ENCODE measurements around the gene NSA2. TPM values are rescaled to one million over a fixed set of nuclear protein-coding genes. Genes with fewer than 3 reads are reported as not detected.
A peak's percentile ranks its signal among the peaks of the same experiment; 100 is the strongest.

Gene NSA2
- 10 to 100 TPM; 64.4 to 98.2 (median 94.9) TPM for total RNA-seq

DNA sequence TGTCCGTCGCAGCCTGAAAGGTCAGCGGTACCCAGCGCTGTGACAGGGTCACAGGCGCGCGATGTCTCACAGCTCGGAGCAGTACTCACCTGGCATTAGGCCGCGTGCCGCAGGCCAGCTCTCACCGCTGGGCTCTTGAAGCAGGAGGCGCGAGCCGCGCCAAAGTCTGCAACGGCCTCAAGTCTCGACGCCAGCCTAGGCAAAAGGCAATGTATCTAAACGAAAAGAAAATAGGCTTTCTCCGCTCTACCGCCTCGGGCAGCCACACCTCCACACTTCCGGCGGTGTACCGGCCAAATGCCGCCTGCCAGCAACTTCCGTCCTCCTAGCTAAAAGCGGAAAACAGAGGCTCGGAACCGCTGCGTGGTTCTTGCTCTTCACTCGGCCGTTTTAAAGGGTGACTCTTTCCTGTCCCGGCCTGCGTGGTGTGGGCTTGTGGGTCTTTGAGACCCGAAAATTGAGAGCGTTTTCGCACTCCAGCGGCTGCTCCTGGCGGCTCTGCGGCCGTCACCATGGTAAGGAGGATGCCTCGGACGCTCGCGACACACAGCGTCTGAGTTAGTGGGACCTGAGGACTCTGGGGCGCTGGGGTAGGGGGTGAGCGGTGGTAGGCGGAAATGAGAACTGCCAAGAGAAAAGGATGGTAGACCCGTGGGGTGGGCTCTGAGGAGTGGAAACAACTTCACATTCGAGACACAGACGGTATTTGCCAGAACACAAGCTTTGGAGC is at the start of gene NSA2, which contains the start of gene GFM2:
Gene NSA2 (plus strand): TSS at position 401 of the 730 bp plus-strand sequence. CDS start 112 bp downstream, at position 513.
Gene GFM2 (minus strand): TSS at position 269 of the 730 bp plus-strand sequence. CDS start 3,375 bp downstream, outside the sequence.
- Histone ChIP-seq H3K4me3 (peak within 1 kb of the TSS; percentile 76 to 99 (median 97)), H3K27ac (peak within 1 kb of the TSS; percentile 82 to 90 (median 87)), H3K4me1 (peaks cover 25 to 29% of the 10 kb centered on the region in 2 donors), H3K9me3 (no peaks in the 10 kb centered on the region), H3K27me3 (no peaks in the 10 kb centered on the region), H3K36me3 (peaks cover 0 to 36% of the 10 kb centered on the region in 2 donors)
- DNase-seq (peak; percentile 86 to 87), ATAC-seq (peak; percentile 99)
- intact Hi-C loops (cut with DNase I; ENCODE audit: low total_unique reads) = loop anchor here (1.0 to 5.0 kb wide), 4 partner anchors 82 to 1200 kb away; partner anchors contain the start of genes ANKRA2, HEXB and UTP15
- in situ Hi-C loops (cut with MboI; ENCODE audit: low sequenced_read_pairs in 4 of 4) = loop anchor here in 1 of 4 donors (25.0 kb wide), 1 partner anchor 1205 kb away; the partner anchor contains the start of genes ANKRA2 and UTP15
- TF ChIP-seq, protein P1, sequence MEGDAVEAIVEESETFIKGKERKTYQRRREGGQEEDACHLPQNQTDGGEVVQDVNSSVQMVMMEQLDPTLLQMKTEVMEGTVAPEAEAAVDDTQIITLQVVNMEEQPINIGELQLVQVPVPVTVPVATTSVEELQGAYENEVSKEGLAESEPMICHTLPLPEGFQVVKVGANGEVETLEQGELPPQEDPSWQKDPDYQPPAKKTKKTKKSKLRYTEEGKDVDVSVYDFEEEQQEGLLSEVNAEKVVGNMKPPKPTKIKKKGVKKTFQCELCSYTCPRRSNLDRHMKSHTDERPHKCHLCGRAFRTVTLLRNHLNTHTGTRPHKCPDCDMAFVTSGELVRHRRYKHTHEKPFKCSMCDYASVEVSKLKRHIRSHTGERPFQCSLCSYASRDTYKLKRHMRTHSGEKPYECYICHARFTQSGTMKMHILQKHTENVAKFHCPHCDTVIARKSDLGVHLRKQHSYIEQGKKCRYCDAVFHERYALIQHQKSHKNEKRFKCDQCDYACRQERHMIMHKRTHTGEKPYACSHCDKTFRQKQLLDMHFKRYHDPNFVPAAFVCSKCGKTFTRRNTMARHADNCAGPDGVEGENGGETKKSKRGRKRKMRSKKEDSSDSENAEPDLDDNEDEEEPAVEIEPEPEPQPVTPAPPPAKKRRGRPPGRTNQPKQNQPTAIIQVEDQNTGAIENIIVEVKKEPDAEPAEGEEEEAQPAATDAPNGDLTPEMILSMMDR (IDR thresholded peaks at IDR 0.05 in 4 of 5, conservative IDR thresholded peaks at IDR 0.05 in 1 of 5) = peak in 1 of 5 experiments; percentile 4
- peak; percentile 21 to 42 for TF ChIP-seq POLR2A (IDR thresholded peaks at IDR 0.05)

DNA sequence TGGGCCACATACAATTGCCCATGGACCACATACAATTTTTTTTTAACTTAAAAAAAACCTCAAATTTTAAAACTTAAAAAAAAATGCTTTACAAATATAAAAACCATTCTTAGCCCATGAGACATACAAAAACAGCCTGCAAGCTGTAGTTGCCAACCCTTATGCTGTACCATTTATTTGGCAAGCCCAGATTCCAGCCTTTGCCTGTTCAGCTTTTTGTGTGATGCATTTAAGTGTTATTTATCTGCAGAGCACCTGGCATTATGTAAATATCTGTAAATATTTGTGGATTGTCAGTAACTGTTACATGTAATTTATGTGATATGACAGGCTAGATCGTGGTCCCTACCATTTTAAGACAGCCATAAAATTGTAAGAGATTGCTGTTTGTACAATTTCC is 49.5 kb upstream of the NSA2 start:
- ATAC-seq (no peak), DNase-seq (no peak)
- no peaks in the 10 kb centered on the region for H3K9me3 ChIP-seq
- H3K27me3 ChIP-seq = no peaks in the 10 kb centered on the region
- TF ChIP-seq, protein P1 (IDR thresholded peaks at IDR 0.05 in 4 of 5, conservative IDR thresholded peaks at IDR 0.05 in 1 of 5) = no peak
- no peak for TF ChIP-seq POLR2A (IDR thresholded peaks at IDR 0.05)
- in situ Hi-C loops (cut with MboI; ENCODE audit: low sequenced_read_pairs in 4 of 4) (no loop called here), intact Hi-C loops (cut with DNase I; ENCODE audit: low total_unique reads) (no loop called here)
- peaks cover 0 to 56% of the 10 kb centered on the region in 2 donors for H3K36me3 ChIP-seq
- no peaks in the 10 kb centered on the region for H3K4me1 ChIP-seq
- H3K4me3 ChIP-seq = no peak overlapping the region
- H3K27ac ChIP-seq = no peak overlapping the region

DNA sequence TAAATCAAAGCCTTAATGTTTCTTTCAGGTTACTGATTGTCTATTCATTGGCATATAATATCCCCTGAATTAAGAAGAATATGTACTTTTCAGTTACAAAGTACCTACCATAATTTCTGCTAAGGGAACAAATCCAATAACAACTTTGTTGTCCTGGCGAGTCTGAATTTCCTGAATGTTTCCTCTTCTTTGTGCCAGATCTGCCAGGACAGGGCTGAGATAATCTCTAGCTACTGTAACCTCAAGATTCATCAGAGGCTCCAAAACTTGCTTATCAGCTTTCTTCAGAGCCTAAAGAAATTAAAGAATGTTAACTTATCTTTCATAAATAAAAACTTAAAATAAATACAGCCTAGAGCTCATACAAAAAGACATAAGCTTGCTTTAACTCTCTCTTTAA is 44.8 kb upstream of the NSA2 start:
- in situ Hi-C loops (cut with MboI; ENCODE audit: low sequenced_read_pairs in 4 of 4) = no loop called here
- Histone ChIP-seq H3K27me3 (no peaks in the 10 kb centered on the region), H3K27ac (no peak overlapping the region), H3K9me3 (no peaks in the 10 kb centered on the region), H3K4me3 (no peak overlapping the region), H3K4me1 (no peaks in the 10 kb centered on the region), H3K36me3 (peaks cover 2 to 81% of the 10 kb centered on the region in 2 donors)
- intact Hi-C loops (cut with DNase I; ENCODE audit: low total_unique reads) = no loop called here
- TF ChIP-seq, protein P1 (IDR thresholded peaks at IDR 0.05 in 4 of 5, conservative IDR thresholded peaks at IDR 0.05 in 1 of 5) = no peak
- TF ChIP-seq POLR2A (IDR thresholded peaks at IDR 0.05) = no peak
- DNase-seq (no peak), ATAC-seq (no peak)

DNA sequence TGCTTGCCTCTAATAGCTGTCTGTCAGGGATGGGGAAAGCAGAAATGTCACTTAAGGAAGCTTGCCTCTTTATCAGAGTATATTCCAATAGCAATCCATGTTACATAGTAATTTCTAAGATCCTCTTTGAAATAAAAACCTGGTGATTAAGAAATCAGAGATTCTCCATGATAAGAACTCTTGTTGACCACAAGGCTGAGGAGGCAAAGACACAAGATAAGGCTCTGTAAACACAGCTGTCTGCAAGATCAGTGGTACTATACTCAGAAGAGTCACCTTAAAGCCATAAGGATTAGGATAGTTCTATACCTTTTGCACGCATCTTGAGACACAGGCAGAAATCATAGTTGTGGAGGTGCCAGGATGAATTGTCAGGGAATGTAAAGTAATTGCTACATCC is 41.7 kb upstream of the NSA2 start:
- ATAC-seq (no peak), DNase-seq (no peak)
- Histone ChIP-seq H3K4me1 (no peaks in the 10 kb centered on the region), H3K9me3 (no peaks in the 10 kb centered on the region), H3K27ac (no peak overlapping the region), H3K27me3 (no peaks in the 10 kb centered on the region), H3K4me3 (no peak overlapping the region), H3K36me3 (peaks cover 2 to 73% of the 10 kb centered on the region in 2 donors)
- in situ Hi-C loops (cut with MboI; ENCODE audit: low sequenced_read_pairs in 4 of 4) (no loop called here), intact Hi-C loops (cut with DNase I; ENCODE audit: low total_unique reads) (no loop called here)
- TF ChIP-seq POLR2A (IDR thresholded peaks at IDR 0.05) = no peak
- TF ChIP-seq, protein P1 (IDR thresholded peaks at IDR 0.05 in 4 of 5, conservative IDR thresholded peaks at IDR 0.05 in 1 of 5) = no peak

All from gastrocnemius medialis (tissue), 4 donors.